ENCODE results near the gene MCM3. TPM values are rescaled to one million over a fixed set of nuclear protein-coding genes. Genes with fewer than 3 reads are reported as not detected.

MCM3 gene
- total RNA-seq, 2 experiments from 2014 or later = 217 to 220 TPM

DNA sequence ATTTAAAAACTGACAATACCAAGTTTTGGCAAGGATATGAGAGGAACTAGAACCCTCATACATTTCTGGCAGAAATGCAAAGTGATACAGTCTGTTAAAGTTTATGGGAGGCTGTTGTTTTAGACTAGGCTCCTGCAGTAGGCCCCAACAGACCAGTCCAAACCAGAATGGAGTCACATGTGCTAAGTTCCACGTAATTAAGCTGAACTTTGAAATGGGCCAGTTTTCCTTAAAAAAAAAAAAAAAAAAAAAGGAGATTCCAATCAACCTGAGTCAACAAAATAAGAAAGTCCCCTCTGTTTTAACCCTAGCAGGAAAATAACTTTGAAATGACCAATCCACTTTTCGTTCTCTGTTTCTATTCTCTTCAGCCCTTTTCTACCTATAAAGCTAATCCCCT lies 66.8 kb downstream of the MCM3 start:
- CTCF ChIA-PET = no interaction called here
- POLR2A ChIA-PET = no interaction called here
- Mint-ChIP-seq H3K4me1 (ENCODE audit: low read depth) (peaks cover 7% of the 10 kb centered on the region), H3K36me3 (ENCODE audit: low read depth) (no peaks in the 10 kb centered on the region), H3K27ac (no peak overlapping the region), H3K27me3 (ENCODE audit: low read depth) (peaks cover 36% of the 10 kb centered on the region), H3K9me3 (ENCODE audit: insufficient read depth) (no peaks in the 10 kb centered on the region), H3K4me3 (no peak overlapping the region)
- DNase-seq (no peak), ATAC-seq (no peak)

DNA sequence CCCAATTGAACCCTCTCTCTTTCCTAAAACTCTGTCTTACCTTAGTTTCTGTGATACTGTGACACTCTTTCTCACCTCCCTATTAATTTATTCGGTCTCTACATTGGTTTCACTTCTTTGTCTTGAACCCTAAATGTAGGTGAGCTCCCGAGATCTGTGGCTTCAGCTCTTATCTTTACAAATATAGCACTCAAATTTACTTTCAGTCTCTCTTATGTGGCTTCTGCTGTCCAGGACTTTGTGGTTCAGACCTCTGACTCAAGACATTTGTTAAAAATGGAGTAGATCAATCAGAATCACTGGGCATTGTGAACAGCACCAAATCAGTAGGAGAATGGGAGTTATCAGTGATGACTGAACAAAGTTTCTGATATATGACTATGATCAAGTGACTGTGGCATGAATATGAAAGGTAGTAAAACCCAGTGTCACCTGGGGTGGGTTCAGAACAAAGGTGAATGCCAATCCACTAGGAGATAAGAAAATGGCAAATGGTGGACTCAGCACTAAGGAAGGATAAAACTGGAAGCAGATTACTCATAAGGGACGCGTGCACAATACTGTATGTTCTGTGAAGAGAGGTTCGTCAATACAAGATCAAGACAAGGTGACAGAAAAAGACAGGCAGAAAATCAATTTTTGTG lies 67.5 kb downstream of the MCM3 start:
- Mint-ChIP-seq H3K27ac (no peak overlapping the region), H3K4me3 (no peak overlapping the region), H3K36me3 (ENCODE audit: low read depth) (no peaks in the 10 kb centered on the region), H3K4me1 (ENCODE audit: low read depth) (peaks cover 7% of the 10 kb centered on the region), H3K27me3 (ENCODE audit: low read depth) (peaks cover 38% of the 10 kb centered on the region), H3K9me3 (ENCODE audit: insufficient read depth) (no peaks in the 10 kb centered on the region)
- ChIA-PET POLR2A (no interaction called here), CTCF (no interaction called here)
- DNase-seq (no peak), ATAC-seq (no peak)

DNA sequence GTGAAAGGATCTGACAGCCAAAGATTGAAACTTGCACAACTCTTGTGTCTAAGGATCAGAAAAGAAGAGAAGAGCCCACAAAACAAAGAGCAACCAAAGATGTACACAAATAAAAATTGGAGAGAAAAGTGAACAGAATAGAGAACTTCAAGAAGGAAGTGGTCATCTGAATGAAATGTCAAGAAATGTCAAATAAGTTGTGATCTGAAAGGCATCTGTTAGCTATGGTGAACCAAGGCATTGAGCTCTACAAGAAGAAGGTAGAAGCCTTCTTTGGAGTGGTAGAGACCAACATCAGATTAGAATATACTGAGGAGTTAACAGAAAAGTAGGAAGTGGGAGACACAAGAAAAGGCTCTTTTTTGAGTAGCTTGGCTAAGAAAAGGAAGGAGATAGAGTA lies 68.8 kb downstream of the MCM3 start:
- CTCF ChIA-PET = no interaction called here

More for the DNA sequence above, 68.8 kb downstream of the MCM3 start:
- no peak for ATAC-seq
- Mint-ChIP-seq H3K4me1 (ENCODE audit: low read depth) (no peaks in the 10 kb centered on the region), H3K27ac (no peak overlapping the region), H3K4me3 (no peak overlapping the region), H3K36me3 (ENCODE audit: low read depth) (no peaks in the 10 kb centered on the region), H3K9me3 (ENCODE audit: insufficient read depth) (no peaks in the 10 kb centered on the region), H3K27me3 (ENCODE audit: low read depth) (peaks cover 39% of the 10 kb centered on the region)
- POLR2A ChIA-PET = no interaction called here
- no peak for DNase-seq

Other genes starting within 250 kb of the MCM3 start
- gene PKHD1, start 197.1 kb downstream of the MCM3 start, total RNA-seq = not detected
- not detected for gene IL17A, start 98.4 kb downstream of the MCM3 start, total RNA-seq
- not detected for gene IL17F, start 40.2 kb downstream of the MCM3 start, total RNA-seq
- 10 to 100 TPM; 23.0 to 25.7 TPM for gene PAQR8, start 77.4 kb upstream of the MCM3 start, total RNA-seq
- gene EFHC1, start 135.6 kb upstream of the MCM3 start, total RNA-seq = 1 to 10 TPM; 1.4 to 2.5 TPM